ENCODE measurements around the gene CYP21A2.
"Not testable (repeated sequence)": the region's sequence is repeated elsewhere in the genome, so short reads cannot be mapped to it uniquely, and the experiment has no call there.

Gene CYP21A2

DNA sequence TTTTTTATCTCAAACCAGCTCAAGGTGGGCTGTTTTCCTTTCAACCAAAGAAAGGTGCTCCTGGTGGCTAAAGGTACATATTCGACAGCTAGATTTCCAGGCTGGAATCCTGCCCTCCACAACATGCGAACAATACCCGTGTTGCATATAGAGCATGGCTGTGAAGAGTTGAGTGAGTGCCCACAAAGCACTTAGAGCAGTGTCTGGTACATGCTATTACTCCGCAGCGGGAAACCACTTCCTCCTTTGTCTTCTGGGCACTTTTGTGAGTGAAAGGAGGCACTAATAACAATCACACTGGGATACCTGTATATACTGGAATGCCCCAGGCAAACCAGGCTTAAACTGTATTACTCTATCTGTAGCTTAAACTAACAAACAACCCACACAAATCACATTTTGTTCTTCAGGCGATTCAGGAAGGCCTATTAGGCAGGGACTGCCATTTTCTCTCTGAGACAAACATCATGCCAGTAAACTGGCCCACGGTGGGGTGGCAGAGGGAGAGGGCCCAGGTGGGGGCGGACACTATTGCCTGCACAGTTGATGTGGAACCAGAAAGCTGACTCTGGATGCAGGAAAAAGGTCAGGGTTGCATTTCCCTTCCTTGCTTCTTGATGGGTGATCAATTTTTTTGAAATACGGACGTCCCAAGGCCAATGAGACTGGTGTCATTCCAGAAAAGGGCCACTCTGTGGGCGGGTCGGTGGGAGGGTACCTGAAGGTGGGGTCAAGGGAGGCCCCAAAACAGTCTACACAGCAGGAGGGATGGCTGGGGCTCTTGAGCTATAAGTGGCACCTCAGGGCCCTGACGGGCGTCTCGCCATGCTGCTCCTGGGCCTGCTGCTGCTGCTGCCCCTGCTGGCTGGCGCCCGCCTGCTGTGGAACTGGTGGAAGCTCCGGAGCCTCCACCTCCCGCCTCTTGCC lies at the start of gene CYP21A2:
Gene CYP21A2 (plus strand): TSS at position 818 of the 927 bp plus-strand sequence. CDS start 8 bp downstream, at position 826.
- not testable (repeated sequence) for DNase-seq

DNA sequence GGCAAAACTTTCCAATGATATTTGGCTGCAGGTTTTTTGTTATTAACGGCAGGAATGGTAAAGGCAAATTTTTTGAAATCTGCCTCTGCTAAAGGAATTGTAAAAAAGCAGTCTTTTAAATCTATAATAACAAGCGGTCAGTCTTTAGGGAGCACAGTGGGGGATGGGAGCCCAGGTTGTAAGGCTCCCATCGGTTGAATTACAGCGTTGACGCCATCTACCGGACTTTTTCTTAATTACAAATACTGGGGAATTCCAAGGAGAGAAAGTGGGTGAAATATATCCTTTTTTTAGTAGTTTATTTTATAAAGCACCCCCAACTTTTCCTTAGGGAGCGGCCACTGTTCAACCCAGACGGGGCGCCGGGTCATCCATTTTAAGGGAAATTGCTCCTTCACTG lies 48.9 kb upstream of the CYP21A2 start:
- not testable (repeated sequence) for DNase-seq

DNA sequence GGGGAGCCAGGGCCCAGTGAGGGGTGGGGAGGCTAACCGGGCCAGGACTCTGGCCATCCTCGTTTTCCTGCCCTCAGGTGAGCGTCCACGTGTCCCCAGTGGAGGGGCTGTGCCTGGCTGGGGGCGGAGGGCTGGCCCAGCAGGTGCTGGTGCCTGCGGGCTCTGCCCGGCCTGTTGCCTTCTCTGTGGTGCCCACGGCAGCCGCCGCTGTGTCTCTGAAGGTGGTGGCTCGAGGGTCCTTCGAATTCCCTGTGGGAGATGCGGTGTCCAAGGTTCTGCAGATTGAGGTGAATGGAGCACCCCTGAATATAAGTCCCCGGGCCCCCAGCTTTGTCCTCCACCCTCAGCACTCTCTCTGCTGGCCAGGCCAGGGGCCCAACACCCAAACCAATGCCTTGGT lies 43.8 kb upstream of the CYP21A2 start:
- DNase-seq: not testable (repeated sequence)

DNA sequence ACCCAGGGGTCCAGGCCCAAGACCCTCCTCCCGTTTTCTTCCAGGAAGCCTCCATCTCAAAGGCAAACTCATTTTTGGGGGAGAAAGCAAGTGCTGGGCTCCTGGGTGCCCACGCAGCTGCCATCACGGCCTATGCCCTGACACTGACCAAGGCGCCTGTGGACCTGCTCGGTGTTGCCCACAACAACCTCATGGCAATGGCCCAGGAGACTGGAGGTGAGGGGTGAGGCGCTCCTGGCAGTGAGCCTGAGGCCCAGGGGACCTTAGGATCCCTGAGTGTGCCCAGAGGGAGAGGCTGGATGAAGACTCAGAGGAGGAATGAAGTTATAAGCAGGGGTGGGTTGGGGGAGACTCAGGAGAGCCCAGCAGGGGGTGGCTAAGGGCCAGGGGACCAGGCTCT lies 41.8 kb upstream of the CYP21A2 start:
- DNase-seq: not testable (repeated sequence)

DNA sequence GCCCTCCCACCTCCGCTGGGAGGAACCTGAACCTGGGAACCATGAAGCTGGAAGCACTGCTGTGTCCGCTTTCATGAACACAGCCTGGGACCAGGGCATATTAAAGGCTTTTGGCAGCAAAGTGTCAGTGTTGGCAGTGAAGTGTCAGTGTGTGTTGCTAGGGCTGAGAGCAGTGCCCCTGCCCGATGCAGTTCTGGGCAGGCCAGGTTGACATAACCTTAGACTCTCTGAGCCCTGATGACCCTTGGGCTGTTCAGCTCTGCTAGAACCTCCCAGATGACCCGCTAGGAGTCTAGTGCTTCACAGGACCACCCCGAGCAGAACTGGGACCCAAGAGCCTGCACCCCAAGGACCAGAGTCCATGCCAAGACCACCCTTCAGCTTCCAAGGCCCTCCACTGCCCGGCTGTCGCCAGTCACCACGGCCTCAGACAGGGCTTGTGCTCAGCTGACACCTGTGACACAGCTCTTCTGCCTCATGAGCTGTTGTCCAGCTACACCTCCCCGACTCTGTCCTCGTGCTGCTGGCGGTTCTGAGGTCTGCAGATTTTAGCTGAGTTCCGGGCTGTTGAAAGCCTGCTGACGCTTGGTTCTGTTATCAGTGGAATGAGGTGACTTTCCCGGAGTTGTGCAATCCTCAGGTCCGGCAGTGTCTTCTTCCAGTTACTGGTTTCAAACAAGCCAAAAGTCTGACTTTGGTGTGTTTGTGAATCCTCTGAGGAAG lies 35.5 kb upstream of the CYP21A2 start:
- DNase-seq: not testable (repeated sequence)

DNA sequence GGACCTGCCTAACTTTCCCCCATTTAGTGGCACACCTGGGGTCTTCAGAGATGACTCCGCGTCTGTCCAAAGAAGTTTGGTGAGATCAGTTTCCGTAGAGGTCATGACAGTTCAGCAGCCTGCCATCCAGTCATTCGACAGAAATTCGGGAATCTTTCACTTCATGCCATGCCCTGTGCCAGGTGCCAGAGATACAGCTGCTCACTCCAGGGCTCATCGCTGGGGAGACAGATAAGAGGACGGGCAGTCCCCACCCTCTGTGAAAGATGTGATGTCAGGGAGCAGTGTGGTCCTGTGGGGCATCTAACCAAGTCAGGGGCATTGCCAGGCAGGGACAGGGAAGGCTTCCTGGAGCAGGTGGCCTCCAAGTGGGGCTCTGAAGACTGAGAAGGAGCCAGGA lies 34.9 kb upstream of the CYP21A2 start:
- DNase-seq: not testable (repeated sequence)

DNA sequence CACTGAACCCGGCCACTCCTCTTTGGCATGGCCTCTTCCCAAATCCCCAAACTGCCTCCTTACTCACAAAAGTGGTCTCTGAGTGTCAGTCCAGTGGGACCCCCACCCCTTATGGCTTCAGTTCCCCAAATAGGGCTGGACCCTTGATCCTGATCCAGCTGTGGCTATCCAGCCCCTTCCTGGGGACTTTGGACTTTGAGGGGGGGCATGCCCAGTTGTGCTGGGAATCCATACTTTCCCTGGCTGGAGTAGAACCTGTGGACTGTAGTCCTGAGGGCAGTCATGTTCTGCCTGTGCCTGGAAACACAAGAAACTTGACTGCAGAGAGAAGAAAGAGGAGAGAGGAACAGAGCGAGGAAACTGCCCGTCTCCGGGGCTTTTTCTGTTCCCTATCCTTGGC lies 33.8 kb upstream of the CYP21A2 start:
- DNase-seq: not testable (repeated sequence)

DNA sequence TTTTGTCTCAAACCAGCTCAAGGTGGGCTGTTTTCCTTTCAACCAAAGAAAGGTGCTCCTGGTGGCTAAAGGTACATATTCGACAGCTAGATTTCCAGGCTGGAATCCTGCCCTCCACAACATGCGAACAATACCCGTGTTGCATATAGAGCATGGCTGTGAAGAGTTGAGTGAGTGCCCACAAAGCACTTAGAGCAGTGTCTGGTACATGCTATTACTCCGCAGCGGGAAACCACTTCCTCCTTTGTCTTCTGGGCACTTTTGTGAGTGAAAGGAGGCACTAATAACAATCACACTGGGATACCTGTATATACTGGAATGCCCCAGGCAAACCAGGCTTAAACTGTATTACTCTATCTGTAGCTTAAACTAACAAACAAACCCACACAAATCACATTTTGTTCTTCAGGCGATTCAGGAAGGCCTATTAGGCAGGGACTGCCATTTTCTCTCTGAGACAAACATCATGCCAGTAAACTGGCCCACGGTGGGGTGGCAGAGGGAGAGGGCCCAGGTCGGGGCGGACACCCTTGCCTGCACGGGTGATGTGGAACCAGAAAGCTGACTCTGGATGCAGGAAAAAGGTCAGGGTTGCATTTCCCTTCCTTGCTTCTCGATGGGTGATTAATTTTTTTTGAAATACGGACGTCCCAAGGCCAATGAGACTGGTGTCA lies 33.2 kb upstream of the CYP21A2 start:
- DNase-seq: not testable (repeated sequence)

DNA sequence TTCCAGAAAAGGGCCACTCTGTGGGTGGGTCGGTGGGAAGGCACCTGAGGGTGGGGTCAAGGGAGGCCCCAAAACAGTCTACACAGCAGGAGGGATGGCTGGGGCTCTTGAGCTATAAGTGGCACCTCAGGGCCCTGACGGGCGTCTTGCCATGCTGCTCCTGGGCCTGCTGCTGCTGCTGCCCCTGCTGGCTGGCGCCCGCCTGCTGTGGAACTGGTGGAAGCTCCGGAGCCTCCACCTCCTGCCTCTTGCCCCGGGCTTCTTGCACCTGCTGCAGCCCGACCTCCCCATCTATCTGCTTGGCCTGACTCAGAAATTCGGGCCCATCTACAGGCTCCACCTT lies 32.7 kb upstream of the CYP21A2 start:
- DNase-seq: not testable (repeated sequence)

DNA sequence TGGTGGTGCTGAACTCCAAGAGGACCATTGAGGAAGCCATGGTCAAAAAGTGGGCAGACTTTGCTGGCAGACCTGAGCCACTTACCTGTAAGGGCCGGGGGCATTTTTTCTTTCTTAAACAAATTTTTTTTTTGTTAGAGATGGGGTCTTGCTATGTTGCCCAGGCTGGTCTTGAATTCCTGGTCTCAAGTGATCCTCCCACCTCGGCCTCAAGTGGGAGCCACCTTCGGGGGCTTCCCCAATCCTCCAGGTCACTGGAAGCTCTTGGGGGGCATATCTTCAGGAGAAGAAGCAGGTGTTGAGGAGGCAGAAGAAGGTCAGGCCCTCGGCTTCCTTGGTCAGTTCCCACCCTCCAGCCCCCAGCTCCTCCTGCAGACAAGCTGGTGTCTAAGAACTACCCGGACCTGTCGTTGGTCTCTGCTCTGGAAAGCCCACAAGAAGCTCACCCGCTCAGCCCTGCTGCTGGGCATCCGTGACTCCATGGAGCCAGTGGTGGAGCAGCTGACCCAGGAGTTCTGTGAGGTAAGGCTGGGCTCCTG lies 32.2 kb upstream of the CYP21A2 start:
- not testable (repeated sequence) for DNase-seq

DNA sequence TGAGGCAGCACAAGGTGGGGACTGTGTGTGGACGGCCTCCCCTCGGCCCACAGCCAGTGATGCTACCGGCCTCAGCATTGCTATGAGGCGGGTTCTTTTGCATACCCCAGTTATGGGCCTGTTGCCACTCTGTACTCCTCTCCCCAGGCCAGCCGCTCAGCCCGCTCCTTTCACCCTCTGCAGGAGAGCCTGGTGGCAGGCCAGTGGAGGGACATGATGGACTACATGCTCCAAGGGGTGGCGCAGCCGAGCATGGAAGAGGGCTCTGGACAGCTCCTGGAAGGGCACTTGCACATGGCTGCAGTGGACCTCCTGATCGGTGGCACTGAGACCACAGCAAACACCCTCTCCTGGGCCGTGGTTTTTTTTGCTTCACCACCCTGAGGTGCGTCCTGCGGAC lies 31.1 kb upstream of the CYP21A2 start:
- DNase-seq: not testable (repeated sequence)

DNA sequence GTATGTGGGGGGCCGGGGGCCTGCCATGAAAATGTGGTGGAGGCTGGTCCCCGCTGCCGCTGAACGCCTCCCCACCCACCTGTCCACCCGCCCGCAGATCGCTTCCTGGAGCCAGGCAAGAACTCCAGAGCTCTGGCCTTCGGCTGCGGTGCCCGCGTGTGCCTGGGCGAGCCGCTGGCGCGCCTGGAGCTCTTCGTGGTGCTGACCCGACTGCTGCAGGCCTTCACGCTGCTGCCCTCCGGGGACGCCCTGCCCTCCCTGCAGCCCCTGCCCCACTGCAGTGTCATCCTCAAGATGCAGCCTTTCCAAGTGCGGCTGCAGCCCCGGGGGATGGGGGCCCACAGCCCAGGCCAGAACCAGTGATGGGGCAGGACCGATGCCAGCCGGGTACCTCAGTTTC lies 30.2 kb upstream of the CYP21A2 start:
- not testable (repeated sequence) for DNase-seq

DNA sequence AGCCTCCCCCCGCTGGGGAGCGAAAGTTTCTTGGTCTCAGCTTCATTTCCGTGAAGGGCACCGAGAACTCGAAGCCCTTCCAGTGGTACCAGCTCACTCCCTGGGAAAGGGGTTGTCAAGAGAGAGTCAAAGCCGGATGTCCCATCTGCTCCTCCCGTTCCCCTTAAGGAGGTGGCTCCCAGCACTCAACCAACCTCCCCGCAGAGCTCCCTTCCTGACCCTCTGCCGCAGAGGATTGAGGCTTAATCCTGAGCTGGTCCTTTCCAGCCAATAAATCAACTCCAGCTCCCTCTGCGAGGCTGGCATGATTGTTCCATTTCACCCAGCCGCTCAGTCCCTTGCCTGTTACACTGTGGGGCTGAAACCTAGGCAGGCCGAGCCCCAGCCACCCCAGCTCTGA lies 29.6 kb upstream of the CYP21A2 start:
- not testable (repeated sequence) for DNase-seq

DNA sequence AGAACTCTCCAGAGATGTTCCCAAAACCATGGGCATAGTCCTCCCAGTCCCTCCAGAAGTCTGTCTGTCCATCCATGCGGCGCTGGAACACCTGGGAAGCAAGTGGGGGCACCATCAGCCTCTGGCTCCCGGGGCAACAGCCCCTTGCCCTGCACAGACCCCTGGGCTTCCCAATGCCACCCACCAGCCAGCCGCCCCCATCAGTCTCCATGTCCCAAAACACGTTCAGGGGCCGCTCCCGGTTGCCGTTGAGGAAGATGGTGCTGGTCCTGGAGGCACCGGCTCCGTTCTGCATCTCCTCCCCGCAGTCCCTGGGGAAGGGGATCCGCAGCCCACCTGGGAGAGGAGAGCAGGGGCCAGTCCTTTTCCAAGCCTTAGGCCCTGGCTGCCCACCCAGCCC lies 28.7 kb upstream of the CYP21A2 start:
- not testable (repeated sequence) for DNase-seq

DNA sequence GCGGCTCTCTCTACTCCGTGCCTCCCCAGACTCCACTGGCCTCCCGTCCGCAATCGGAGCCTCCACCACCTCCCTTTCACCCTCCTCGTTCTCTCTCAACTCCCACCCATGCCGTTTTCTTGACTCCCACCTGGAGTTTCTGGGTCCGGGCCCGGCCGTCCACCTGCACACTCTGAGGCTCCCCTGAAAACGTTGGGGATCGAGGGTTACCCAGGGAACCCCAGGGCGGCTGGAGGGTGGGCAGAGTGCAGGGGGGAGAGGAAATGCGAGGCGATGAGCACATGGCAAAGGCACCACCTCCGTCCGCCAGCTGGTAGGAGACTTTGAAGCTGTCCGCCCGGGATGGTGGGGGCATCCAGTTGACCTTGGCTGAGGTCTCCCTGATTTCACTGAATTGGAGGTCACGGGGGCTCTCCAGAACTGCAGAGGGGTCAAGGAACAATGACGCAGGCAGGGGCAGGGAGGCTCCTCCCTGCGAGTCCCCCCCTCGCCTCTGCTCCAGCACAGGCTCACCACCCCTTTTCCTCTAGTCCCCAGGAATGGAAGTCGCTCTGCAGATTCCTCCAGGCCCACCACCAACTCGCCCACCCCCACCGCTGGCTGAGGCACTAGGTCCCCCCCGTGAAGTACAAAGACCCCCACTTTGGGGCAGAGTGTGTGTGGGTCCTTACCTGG lies 27.2 kb upstream of the CYP21A2 start:
- DNase-seq: not testable (repeated sequence)

DNA sequence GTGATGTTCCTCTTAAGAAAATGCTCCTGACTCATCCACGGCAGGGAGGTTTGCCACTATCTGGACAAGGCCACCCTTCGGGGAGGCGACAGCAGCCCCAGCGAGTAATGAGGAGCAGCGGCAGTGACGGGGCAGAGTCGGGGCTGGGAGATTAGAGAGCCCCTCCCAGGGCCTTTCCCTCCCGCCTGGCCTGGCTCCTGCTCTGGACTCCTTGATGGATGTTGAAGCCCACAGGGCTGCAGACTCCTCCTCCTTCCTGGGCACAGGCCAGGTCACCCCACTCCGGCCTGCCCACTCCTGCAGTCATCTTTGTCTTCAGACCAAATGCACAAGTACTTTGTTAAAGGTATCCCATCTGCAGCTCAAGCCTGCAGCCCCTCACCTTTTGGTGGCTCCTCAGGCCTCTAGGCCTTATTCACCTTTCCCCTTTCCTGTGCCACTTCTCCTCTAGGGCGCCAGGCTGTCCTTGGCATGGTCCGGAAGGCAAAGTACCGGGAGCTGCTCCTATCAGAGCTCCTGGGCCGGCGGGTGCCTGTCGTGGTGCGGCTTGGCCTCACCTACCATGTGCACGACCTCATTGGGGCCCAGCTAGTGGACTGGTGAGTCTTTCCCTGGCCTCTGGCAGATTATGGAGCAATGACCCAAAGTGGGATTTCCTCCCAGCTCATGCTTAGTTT lies 25.1 kb upstream of the CYP21A2 start:
- not testable (repeated sequence) for DNase-seq

DNA sequence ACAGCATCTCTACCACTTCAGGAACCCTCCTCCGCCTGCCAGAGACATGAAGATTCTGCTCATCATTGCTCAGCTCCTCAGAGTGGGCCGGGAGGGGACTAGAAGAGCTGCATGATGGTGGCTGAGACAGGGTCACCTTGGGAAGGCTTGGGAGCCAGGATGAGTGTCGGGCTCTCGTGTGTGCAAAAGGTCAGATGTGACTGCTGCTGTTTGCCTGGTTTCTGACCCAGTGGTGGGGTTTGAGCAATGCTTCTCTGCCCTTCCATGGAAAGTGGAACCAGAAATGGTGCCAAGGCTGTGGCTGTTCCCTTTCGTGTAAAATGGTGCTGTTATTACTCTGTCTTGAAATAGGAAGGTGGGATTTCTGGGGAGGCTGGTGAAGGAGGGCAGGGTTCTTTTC lies 24.5 kb upstream of the CYP21A2 start:
- not testable (repeated sequence) for DNase-seq

DNA sequence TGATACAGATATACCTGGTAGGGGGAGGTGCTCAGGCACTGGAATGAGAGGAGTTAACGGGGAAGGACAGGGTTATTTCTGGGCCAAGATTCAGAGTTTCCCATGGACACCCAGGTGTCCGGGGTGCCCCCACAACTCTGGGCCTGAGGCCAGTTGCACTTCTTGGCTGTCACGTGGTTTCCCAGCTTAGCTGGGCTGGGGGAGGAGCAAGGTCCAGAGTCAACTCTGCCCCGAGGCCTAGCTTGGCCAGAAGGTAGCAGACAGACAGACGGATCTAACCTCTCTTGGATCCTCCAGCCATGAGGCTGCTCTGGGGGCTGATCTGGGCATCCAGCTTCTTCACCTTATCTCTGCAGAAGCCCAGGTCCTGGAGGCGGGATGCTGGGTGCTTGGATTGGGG lies 23.7 kb upstream of the CYP21A2 start, which contains the start of gene C4B:
Gene C4B (plus strand): TSS at position 249 of the 400 bp plus-strand sequence. CDS start 51 bp downstream, at position 300.
- not testable (repeated sequence) for DNase-seq

DNA sequence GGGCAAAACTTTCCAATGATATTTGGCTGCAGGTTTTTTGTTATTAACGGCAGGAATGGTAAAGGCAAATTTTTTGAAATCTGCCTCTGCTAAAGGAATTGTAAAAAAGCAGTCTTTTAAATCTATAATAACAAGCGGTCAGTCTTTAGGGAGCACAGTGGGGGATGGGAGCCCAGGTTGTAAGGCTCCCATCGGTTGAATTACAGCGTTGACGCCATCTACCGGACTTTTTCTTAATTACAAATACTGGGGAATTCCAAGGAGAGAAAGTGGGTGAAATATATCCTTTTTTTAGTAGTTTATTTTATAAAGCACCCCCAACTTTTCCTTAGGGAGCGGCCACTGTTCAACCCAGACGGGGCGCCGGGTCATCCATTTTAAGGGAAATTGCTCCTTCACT lies 16.1 kb upstream of the CYP21A2 start:
- not testable (repeated sequence) for DNase-seq

DNA sequence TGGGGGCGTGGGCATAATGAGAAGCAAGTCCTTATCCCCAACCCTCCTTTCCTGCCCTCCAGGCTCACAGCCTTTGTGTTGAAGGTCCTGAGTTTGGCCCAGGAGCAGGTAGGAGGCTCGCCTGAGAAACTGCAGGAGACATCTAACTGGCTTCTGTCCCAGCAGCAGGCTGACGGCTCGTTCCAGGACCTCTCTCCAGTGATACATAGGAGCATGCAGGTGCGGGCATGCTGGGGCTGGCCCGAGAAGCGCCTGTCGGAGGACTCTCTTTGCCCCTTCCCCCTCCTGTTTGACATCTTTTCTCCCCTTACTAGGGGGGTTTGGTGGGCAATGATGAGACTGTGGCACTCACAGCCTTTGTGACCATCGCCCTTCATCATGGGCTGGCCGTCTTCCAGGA lies 9.6 kb upstream of the CYP21A2 start:
- DNase-seq: not testable (repeated sequence)

DNA sequence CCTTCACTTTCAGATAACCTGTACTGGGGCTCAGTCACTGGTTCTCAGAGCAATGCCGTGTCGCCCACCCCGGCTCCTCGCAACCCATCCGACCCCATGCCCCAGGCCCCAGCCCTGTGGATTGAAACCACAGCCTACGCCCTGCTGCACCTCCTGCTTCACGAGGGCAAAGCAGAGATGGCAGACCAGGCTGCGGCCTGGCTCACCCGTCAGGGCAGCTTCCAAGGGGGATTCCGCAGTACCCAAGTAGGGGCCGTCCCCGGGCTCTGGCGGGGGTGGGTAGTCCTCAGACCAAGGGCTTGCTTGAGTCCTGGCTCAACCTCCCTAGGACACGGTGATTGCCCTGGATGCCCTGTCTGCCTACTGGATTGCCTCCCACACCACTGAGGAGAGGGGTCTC lies 8.7 kb upstream of the CYP21A2 start:
- DNase-seq: not testable (repeated sequence)

All from AML-193 (cell line).